Glutamatergic neuron (in vitro differentiated cells): Measurements from ENCODE around the gene OLFML2A. TPM values are rescaled to one million over a fixed set of nuclear protein-coding genes. Genes with fewer than 3 reads are reported as not detected.

ENCODE experiments used
- DNase-seq: peaks from one replicate; pipeline ENCODE4 v3.0.0; 2022
- H3K27ac Mint-ChIP-seq: one replicate; pipeline ENCODE4 v1.8.0; 2020; ENCODE audit warnings: mild to moderate bottlenecking, mixed read lengths, inconsistent platforms; ENCODE audit not compliant: unreplicated experiment
- H3K27me3 Mint-ChIP-seq: one replicate; pipeline ENCODE4 v1.8.0; 2020; ENCODE audit warnings: mild to moderate bottlenecking, moderate library complexity, mixed read lengths, inconsistent platforms; ENCODE audit not compliant: unreplicated experiment
- H3K36me3 Mint-ChIP-seq: one replicate; pipeline ENCODE4 v1.8.0; 2020; ENCODE audit warnings: mild to moderate bottlenecking, mixed read lengths, inconsistent platforms; ENCODE audit not compliant: unreplicated experiment
- H3K4me1 Mint-ChIP-seq: one replicate; pipeline ENCODE4 v1.8.0; 2020; ENCODE audit warnings: mild to moderate bottlenecking, low read depth, mixed read lengths, inconsistent platforms; ENCODE audit not compliant: unreplicated experiment
- H3K4me3 Mint-ChIP-seq: one replicate; pipeline ENCODE4 v1.8.0; 2020; ENCODE audit warnings: mild to moderate bottlenecking, mixed read lengths, inconsistent platforms; ENCODE audit not compliant: unreplicated experiment
- H3K9me3 Mint-ChIP-seq: one replicate; pipeline ENCODE4 v1.8.0; 2020; ENCODE audit warnings: mild to moderate bottlenecking, moderate library complexity, mixed read lengths, inconsistent platforms; ENCODE audit not compliant: unreplicated experiment
- total RNA-seq: library from RNA; stranded (reverse); fragmentation: NEBNext Ultra II Directional; extraction: Animal tissue kit (Norgen Biotek cat#: 25700); gene quantifications from one replicate; pipeline ENCODE4 v1.2.1, GENCODE V29; 2021; ENCODE audit not compliant: unreplicated experiment
- TF ChIP-seq, protein P1 (sequence below): fragments of 200-600 bp; sonication (generic); IDR thresholded peaks from one replicate; pipeline ENCODE4 v1.5.0; 2021; ENCODE audit not compliant: partially characterized antibody, unreplicated experiment

Gene OLFML2A
- total RNA-seq, 1 donor from 2014 or later = not detected

DNA sequence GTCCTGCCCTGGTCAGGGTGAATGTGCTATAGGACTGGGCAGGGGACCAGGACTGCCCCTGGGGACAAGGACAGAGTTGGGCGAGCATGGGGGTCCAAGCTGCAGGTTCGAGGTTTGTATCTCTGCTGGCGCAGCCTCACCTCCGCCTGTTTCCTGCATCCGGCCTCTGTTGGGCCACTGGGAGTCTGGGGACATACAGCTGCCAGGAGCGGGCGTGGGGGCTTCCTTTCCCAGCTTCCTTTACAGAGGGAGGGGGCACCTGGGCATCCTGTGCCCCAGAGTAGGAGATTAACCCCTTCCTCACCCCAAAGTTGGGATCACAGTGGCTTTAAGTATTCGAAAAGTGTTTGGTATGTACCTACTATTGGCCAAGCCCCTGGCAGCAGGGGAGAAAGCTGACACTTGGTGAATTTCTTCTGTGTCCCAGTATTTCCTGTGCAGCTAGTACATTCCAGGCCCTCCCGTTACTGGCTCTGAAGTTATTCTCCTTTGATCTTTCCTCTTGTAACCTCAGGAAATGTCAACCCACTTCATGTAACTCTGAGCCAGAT lies 19.0 kb downstream of the OLFML2A start:
- Mint-ChIP-seq H3K27ac (no peak overlapping the region), H3K27me3 (no peaks in the 10 kb centered on the region), H3K4me1 (no peaks in the 10 kb centered on the region), H3K9me3 (peaks cover 2% of the 10 kb centered on the region), H3K4me3 (no peak overlapping the region), H3K36me3 (no peaks in the 10 kb centered on the region)
- TF ChIP-seq, protein P1, sequence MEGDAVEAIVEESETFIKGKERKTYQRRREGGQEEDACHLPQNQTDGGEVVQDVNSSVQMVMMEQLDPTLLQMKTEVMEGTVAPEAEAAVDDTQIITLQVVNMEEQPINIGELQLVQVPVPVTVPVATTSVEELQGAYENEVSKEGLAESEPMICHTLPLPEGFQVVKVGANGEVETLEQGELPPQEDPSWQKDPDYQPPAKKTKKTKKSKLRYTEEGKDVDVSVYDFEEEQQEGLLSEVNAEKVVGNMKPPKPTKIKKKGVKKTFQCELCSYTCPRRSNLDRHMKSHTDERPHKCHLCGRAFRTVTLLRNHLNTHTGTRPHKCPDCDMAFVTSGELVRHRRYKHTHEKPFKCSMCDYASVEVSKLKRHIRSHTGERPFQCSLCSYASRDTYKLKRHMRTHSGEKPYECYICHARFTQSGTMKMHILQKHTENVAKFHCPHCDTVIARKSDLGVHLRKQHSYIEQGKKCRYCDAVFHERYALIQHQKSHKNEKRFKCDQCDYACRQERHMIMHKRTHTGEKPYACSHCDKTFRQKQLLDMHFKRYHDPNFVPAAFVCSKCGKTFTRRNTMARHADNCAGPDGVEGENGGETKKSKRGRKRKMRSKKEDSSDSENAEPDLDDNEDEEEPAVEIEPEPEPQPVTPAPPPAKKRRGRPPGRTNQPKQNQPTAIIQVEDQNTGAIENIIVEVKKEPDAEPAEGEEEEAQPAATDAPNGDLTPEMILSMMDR = no peak
- DNase-seq = no peak

DNA sequence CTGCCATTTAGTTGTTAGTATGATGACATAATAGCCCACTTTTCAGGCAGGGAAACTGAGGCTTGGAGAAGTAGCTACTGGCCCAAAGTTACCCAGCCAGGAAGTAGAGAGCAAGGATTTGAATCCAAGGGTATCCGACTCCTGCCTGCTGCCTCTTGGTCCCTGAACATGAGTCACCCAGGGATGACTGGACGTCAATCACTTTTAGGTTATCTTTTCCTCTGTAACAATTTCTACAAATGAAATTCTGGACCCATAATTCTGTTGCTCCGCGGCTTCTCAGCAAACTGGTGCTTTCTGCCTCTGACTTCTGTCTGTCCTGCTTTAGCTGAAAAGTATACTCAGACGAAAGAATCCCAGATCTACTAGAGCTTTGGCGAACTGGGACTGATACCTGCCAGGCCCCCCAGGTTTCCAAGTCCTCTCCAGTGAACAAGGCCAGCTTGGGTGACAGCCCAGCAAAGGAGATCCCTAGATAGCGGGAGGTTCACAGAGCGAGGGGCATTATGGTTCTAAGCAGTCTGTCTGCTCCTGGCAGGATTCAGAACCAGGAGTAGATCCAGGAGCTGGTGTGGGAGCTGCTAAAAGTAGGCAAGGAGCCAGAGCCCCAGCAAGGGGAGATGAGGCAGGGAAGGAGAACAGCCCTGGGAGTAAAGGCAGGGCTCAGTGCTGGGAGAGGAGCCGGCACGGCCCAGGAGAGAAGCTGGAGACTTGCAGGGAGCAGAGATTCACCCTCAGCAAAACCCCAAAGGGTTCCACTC lies 20.6 kb downstream of the OLFML2A start:
- Mint-ChIP-seq H3K36me3 (no peaks in the 10 kb centered on the region), H3K27ac (no peak overlapping the region), H3K4me1 (no peaks in the 10 kb centered on the region), H3K9me3 (peaks cover 2% of the 10 kb centered on the region), H3K27me3 (peaks cover 4% of the 10 kb centered on the region), H3K4me3 (no peak overlapping the region)
- DNase-seq = no peak
- TF ChIP-seq, protein P1 = no peak

- H3K27me3 Mint-ChIP-seq = peaks cover 4% of the 10 kb centered on the region
- no peak overlapping the region for H3K4me3 Mint-ChIP-seq
- DNase-seq = no peak
- H3K4me1 Mint-ChIP-seq = no peaks in the 10 kb centered on the region
- TF ChIP-seq, protein P1 = no peak
- H3K9me3 Mint-ChIP-seq = peaks cover 2% of the 10 kb centered on the region
- H3K36me3 Mint-ChIP-seq = no peaks in the 10 kb centered on the region
- H3K27ac Mint-ChIP-seq = no peak overlapping the region
Measured at GRCh38 chr9:124799274-124800006, 22.5 kb downstream of the OLFML2A start.

DNA sequence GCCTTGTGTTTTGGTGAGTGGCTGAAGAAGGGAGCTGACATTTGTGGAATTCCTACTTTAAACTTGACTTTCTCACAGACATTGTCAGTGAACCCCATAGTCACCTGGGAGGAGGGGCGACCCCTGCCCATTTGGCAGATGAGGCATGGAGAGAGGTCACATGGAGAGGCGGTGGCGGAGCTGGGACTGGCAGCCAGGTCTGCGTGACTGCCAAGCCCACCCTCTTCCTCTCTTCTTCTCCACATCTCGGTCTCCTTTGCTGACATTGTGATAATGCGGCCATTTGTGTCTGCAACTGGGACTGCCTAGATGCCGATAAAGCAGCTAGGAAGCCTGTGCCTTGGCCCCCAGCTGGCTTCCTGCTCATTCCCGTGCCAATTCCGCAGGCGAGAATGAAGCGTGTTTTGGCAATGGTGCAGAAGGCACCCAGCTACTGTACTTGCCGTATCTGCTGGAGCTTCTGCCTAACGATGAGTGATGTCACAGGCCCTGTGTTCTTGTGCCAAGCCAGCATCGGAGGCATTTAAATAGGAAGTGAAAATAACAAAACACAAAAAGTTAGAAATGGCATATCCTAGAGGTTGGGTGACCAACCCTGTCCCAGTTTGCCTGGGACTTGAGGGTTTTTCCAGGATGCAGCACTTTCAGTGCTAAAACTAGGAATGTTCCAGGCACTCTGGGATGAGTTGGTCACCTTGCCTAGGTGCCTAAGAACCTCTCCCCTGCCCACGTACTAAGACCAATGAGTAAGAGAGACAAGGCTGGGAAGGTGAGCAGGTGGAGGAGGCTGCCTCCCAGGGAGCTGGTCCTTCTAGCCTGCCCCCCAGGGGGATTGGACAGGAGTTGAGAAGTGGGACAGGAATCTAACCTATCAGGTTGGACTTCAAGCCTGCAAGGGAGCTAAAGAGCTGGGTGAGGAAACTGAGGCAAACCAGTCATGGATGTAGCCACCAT lies 23.6 kb downstream of the OLFML2A start:
- TF ChIP-seq, protein P1 = no peak
- no peak for DNase-seq
- Mint-ChIP-seq H3K36me3 (no peaks in the 10 kb centered on the region), H3K27me3 (peaks cover 6% of the 10 kb centered on the region), H3K9me3 (peaks cover 2% of the 10 kb centered on the region), H3K4me1 (no peaks in the 10 kb centered on the region), H3K4me3 (no peak overlapping the region), H3K27ac (no peak overlapping the region)
